WTC11 (cell line): ENCODE data around the gene CTLA4. TPM values are rescaled to one million over a fixed set of nuclear protein-coding genes. Genes with fewer than 3 reads are reported as not detected.

Source experiments
- ATAC-seq: fragments of 200-7000 bp; cut with Tn5 transposase; 2 replicates; pipeline ENCODE4 v1.10.0; 2021; ENCODE audit warnings: mild to moderate bottlenecking, moderate library complexity
- CTCF ChIA-PET: fragments of 300-600 bp; sonication (Branson Sonifier 250); formaldehyde crosslinking; loops from one replicate; lab custom pipeline; 2021; ENCODE audit warnings: antibody characterized with exemption; lab: Charles Lee
- POLR2A ChIA-PET: fragments of 350-600 bp; sonication (Branson Sonifier 250); formaldehyde crosslinking; loops from one replicate; lab custom pipeline; 2021; ENCODE audit warnings: antibody characterized with exemption; lab: Charles Lee
- DNase-seq: peaks from one replicate; pipeline ENCODE4 v3.0.0; 2021; ENCODE audit warnings: low spot score
- H3K27ac Mint-ChIP-seq: 2 replicates; pipeline ENCODE4 v1.8.0; 2021; ENCODE audit warnings: mixed read lengths
- H3K27me3 Mint-ChIP-seq: 2 replicates; pipeline ENCODE4 v1.8.0; 2021; ENCODE audit warnings: low read depth, mild to moderate bottlenecking, moderate library complexity, mixed read lengths
- H3K36me3 Mint-ChIP-seq: 2 replicates; pipeline ENCODE4 v1.8.0; 2021; ENCODE audit warnings: mixed read lengths
- H3K4me1 Mint-ChIP-seq: 2 replicates; pipeline ENCODE4 v1.8.0; 2022; ENCODE audit warnings: mixed read lengths
- H3K4me3 Mint-ChIP-seq: 2 replicates; pipeline ENCODE4 v1.8.0; 2021; ENCODE audit warnings: mild to moderate bottlenecking, moderate library complexity, mixed read lengths
- H3K9me3 Mint-ChIP-seq: 2 replicates; pipeline ENCODE4 v1.8.0; 2021; ENCODE audit warnings: mixed read lengths
- FOXP1 ChIP-seq: sonication (generic); formaldehyde crosslinking; IDR thresholded peaks from 2 replicates; pipeline ENCODE4 v1.8.0; 2022; ENCODE audit warnings: missing genetic modification reagents, mild to moderate bottlenecking, moderate library complexity, borderline replicate concordance
- HMGA2 ChIP-seq: fragments of 250-450 bp; sonication (Bioruptor Pico); IDR thresholded peaks from 2 replicates; pipeline ENCODE4 v1.4.0; 2021; ENCODE audit warnings: mild to moderate bottlenecking, moderate library complexity
- IRF1 ChIP-seq: sonication (generic); formaldehyde crosslinking; IDR thresholded peaks from 2 replicates; pipeline ENCODE4 v1.8.0; 2023; ENCODE audit warnings: missing genetic modification reagents
- JAZF1 ChIP-seq: fragments of 250-450 bp; sonication (Bioruptor Pico); IDR thresholded peaks from 2 replicates; pipeline ENCODE4 v1.9.0; 2021; ENCODE audit warnings: moderate library complexity, mild to moderate bottlenecking, inconsistent platforms
- MLX ChIP-seq: sonication (generic); formaldehyde crosslinking; IDR thresholded peaks from 2 replicates; pipeline ENCODE4 v1.8.1; 2023; ENCODE audit warnings: mild to moderate bottlenecking, missing genetic modification reagents, moderate library complexity
- MYBL2 ChIP-seq: sonication (generic); formaldehyde crosslinking; IDR thresholded peaks from 2 replicates; pipeline ENCODE4 v1.8.1; 2023; ENCODE audit warnings: mild to moderate bottlenecking, moderate library complexity, missing genetic modification reagents
- NFE2L1 ChIP-seq: sonication (generic); formaldehyde crosslinking; IDR thresholded peaks from 2 replicates; pipeline ENCODE4 v1.8.1; 2023; ENCODE audit warnings: missing genetic modification reagents
- NR3C1 ChIP-seq: sonication (generic); formaldehyde crosslinking; conservative IDR thresholded peaks from 2 replicates; pipeline ENCODE4 v1.8.1; 2023; ENCODE audit warnings: low read depth, mild to moderate bottlenecking, missing genetic modification reagents
- OVOL2 ChIP-seq: fragments of 250-450 bp; sonication (Bioruptor Pico); IDR thresholded peaks from 2 replicates; pipeline ENCODE4 v1.9.0; 2021; ENCODE audit warnings: mild to moderate bottlenecking, borderline replicate concordance
- RELA ChIP-seq: sonication (generic); formaldehyde crosslinking; IDR thresholded peaks from 2 replicates; pipeline ENCODE4 v1.8.1; 2022; ENCODE audit warnings: missing genetic modification reagents, mild to moderate bottlenecking, borderline replicate concordance
- SOX15 ChIP-seq: fragments of 250-450 bp; sonication (Bioruptor Pico); IDR thresholded peaks from 2 replicates; pipeline ENCODE4 v1.9.0; 2021; ENCODE audit warnings: mild to moderate bottlenecking
- STAT6 ChIP-seq: sonication (generic); formaldehyde crosslinking; conservative IDR thresholded peaks from 2 replicates; pipeline ENCODE4 v1.8.1; 2023; ENCODE audit warnings: mild to moderate bottlenecking, low read depth, missing genetic modification reagents, moderate library complexity
- ZNF219 ChIP-seq: sonication (generic); formaldehyde crosslinking; IDR thresholded peaks from 2 replicates; pipeline ENCODE4 v1.8.0; 2023; ENCODE audit warnings: missing genetic modification reagents, mild to moderate bottlenecking, borderline replicate concordance
- ZNF512 ChIP-seq: sonication (generic); formaldehyde crosslinking; IDR thresholded peaks from 2 replicates; pipeline ENCODE4 v1.8.1; 2022; ENCODE audit warnings: missing genetic modification reagents, borderline replicate concordance
- ZSCAN18 ChIP-seq: fragments of 250-450 bp; sonication (Bioruptor Pico); IDR thresholded peaks from 2 replicates; pipeline ENCODE4 v2.1.2; 2022; ENCODE audit warnings: mild to moderate bottlenecking, moderate library complexity
- total RNA-seq: library from RNA; stranded (reverse); gene quantifications from 3 replicates; pipeline ENCODE4 v1.2.3, GENCODE V29; 2021
- TF ChIP-seq, protein P1 (sequence below): sonication (generic); formaldehyde crosslinking; IDR thresholded peaks from 2 replicates; pipeline ENCODE4 v1.8.1; 2022; ENCODE audit warnings: mild to moderate bottlenecking, missing genetic modification reagents, moderate library complexity, borderline replicate concordance
- TF ChIP-seq, protein P2 (sequence below): sonication (generic); formaldehyde crosslinking; IDR thresholded peaks from 2 replicates; pipeline ENCODE4 v1.8.0; 2022; ENCODE audit warnings: mild to moderate bottlenecking, missing genetic modification reagents

CTLA4 gene
- total RNA-seq, 1 experiment from 2014 or later = 0.31 TPM

DNA sequence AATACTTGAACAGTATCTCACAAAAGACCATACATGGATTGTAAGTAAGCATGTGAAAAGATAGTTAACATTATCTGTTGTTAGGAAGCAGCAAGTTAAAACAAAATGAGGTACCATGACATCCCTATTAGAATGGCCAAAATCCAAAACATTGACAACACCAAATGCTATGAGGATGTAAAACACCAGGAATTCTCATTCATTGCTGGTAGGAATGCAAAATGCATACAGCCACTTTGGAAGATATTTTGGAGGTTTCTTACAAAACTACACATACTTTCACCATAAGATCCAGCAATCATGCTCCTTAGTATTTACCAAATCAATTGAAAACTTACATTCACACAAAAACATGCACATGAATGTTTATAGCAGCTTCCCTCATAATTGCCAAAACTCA is 38.1 kb downstream of the CTLA4 start:
- Mint-ChIP-seq H3K4me3 (no peak overlapping the region), H3K36me3 (peaks cover 11% of the 10 kb centered on the region), H3K4me1 (peaks cover 4% of the 10 kb centered on the region; the same call in 1 of the 2 replicates), H3K9me3 (peaks cover 16% of the 10 kb centered on the region), H3K27ac (no peak overlapping the region), H3K27me3 (no peaks in the 10 kb centered on the region)
- TF ChIP-seq FOXP1 (CRISPR knock-in tag) (no peak), SOX15 (CRISPR knock-in tag) (no peak), STAT6 (no peak), ZSCAN18 (no peak), MLX (CRISPR knock-in tag) (no peak), ZNF219 (CRISPR knock-in tag) (no peak), IRF1 (CRISPR knock-in tag) (no peak), NR3C1 (CRISPR knock-in tag) (no peak), JAZF1 (CRISPR knock-in tag) (no peak), HMGA2 (no peak), OVOL2 (CRISPR knock-in tag) (no peak), NFE2L1 (no peak), ZNF512 (no peak), RELA (CRISPR knock-in tag) (no peak), MYBL2 (no peak)
- TF ChIP-seq, protein P1, sequence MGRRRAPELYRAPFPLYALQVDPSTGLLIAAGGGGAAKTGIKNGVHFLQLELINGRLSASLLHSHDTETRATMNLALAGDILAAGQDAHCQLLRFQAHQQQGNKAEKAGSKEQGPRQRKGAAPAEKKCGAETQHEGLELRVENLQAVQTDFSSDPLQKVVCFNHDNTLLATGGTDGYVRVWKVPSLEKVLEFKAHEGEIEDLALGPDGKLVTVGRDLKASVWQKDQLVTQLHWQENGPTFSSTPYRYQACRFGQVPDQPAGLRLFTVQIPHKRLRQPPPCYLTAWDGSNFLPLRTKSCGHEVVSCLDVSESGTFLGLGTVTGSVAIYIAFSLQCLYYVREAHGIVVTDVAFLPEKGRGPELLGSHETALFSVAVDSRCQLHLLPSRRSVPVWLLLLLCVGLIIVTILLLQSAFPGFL (CRISPR knock-in tag) = no peak
- TF ChIP-seq, protein P2, sequence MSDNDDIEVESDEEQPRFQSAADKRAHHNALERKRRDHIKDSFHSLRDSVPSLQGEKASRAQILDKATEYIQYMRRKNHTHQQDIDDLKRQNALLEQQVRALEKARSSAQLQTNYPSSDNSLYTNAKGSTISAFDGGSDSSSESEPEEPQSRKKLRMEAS (CRISPR knock-in tag) = no peak
- ChIA-PET CTCF (no interaction called here), POLR2A (no interaction called here)
- DNase-seq = no peak
- no peak for ATAC-seq
